Uterus (tissue), 2 donors: Measurements from ENCODE around the gene OSBPL2.

Source experiments
- CTCF ChIP-seq, 4 experiments: fragments of 200-600 bp in 2 of 4; fragments of 450-650 bp in 2 of 4; sonication (generic) in 2 of 4; IDR thresholded peaks; one replicate each; pipeline ENCODE4 v1.5.1; 2016 to 2019; ENCODE audit warnings: antibody characterized with exemption in 4 of 4, mild to moderate bottlenecking in 2 of 4, moderate library complexity in 1 of 4
- POLR2A ChIP-seq, 2 donors: fragments of 450-650 bp; IDR thresholded peaks; one replicate each; pipeline ENCODE4 v1.6.1; 2016; ENCODE audit warnings: antibody characterized with exemption in 2 of 2, mild to moderate bottlenecking in 1 of 2, moderate library complexity in 1 of 2

- TF ChIP-seq POLR2A (IDR thresholded peaks at IDR 0.05) (no peak), CTCF (IDR thresholded peaks at IDR 0.05) (no peak)
These were observed 32.5 kb upstream of the OSBPL2 start for GRCh38 chr20:62205618-62206387.
